ENCODE results near the gene VKORC1L1.
"Not testable (repeated sequence)": the region's sequence is repeated elsewhere in the genome, so short reads cannot be mapped to it uniquely, and the experiment has no call there.

Gene VKORC1L1

GRCh38 chr7:65846008-65846570, 26.8 kb upstream of the VKORC1L1 start:
- TF ChIP-seq CTCF (IDR thresholded peaks at IDR 0.05; ENCODE audit: insufficient read depth, missing control alignments): no peak
- no peak for FAIRE-seq
- DNase-seq (ENCODE audit: insufficient read length, low spot score): no peak

GRCh38 chr7:65853426-65853825, 19.4 kb upstream of the VKORC1L1 start:
- DNase-seq (ENCODE audit: insufficient read length, low spot score); FAIRE-seq: not testable (repeated sequence)

- FAIRE-seq; DNase-seq (ENCODE audit: insufficient read length, low spot score): not testable (repeated sequence)
Measured at GRCh38 chr7:65853892-65854291, 19.0 kb upstream of the VKORC1L1 start.

GRCh38 chr7:65857321-65857894, 15.5 kb upstream of the VKORC1L1 start:
- DNase-seq (ENCODE audit: insufficient read length, low spot score); FAIRE-seq: not testable (repeated sequence)

- not testable (repeated sequence) for FAIRE-seq; DNase-seq (ENCODE audit: insufficient read length, low spot score)
Measured at GRCh38 chr7:65858660-65859059, 14.2 kb upstream of the VKORC1L1 start.

GRCh38 chr7:65866244-65866643, 6.6 kb upstream of the VKORC1L1 start:
- FAIRE-seq; DNase-seq (ENCODE audit: insufficient read length, low spot score): not testable (repeated sequence)

GRCh38 chr7:65867681-65868080, 5.2 kb upstream of the VKORC1L1 start:
- FAIRE-seq; DNase-seq (ENCODE audit: insufficient read length, low spot score): not testable (repeated sequence)

- FAIRE-seq; DNase-seq (ENCODE audit: insufficient read length, low spot score): not testable (repeated sequence)
Measured at GRCh38 chr7:65869312-65869711, 3.6 kb upstream of the VKORC1L1 start.

- FAIRE-seq; DNase-seq (ENCODE audit: insufficient read length, low spot score): not testable (repeated sequence)
Measured at GRCh38 chr7:65871451-65871850, 1.4 kb upstream of the VKORC1L1 start.

- DNase-seq (ENCODE audit: insufficient read length, low spot score); FAIRE-seq: not testable (repeated sequence)
Measured at GRCh38 chr7:65873582-65874193, 814 bp downstream of the VKORC1L1 start.

GRCh38 chr7:65875715-65876114, 2.8 kb downstream of the VKORC1L1 start:
- DNase-seq (ENCODE audit: insufficient read length, low spot score); FAIRE-seq: not testable (repeated sequence)

- FAIRE-seq; DNase-seq (ENCODE audit: insufficient read length, low spot score): not testable (repeated sequence)
Measured at GRCh38 chr7:65879292-65880153, 6.6 kb downstream of the VKORC1L1 start.

GRCh38 chr7:65880242-65880641, 7.4 kb downstream of the VKORC1L1 start:
- DNase-seq (ENCODE audit: insufficient read length, low spot score); FAIRE-seq: not testable (repeated sequence)

- not testable (repeated sequence) for DNase-seq (ENCODE audit: insufficient read length, low spot score)
- peak; percentile 69 for FAIRE-seq
Measured at GRCh38 chr7:65884983-65885382, 12.1 kb downstream of the VKORC1L1 start.

GRCh38 chr7:65885533-65885932, 12.7 kb downstream of the VKORC1L1 start:
- not testable (repeated sequence) for FAIRE-seq; DNase-seq (ENCODE audit: insufficient read length, low spot score)

GRCh38 chr7:65888434-65889156, 15.7 kb downstream of the VKORC1L1 start:
- FAIRE-seq; DNase-seq (ENCODE audit: insufficient read length, low spot score): not testable (repeated sequence)

- DNase-seq (ENCODE audit: insufficient read length, low spot score); FAIRE-seq: not testable (repeated sequence)
Measured at GRCh38 chr7:65889722-65890121, 16.8 kb downstream of the VKORC1L1 start.
